Adipose tissue (tissue), 3 donors: ENCODE data around the gene SH3RF3. TPM values are rescaled to one million over a fixed set of nuclear protein-coding genes. Genes with fewer than 3 reads are reported as not detected.

ENCODE experiments used
- H3K27ac ChIP-seq: one replicate; pipeline ENCODE4 v1.5.1; 2013; ENCODE audit warnings: low read depth, low read length
- WGBS, 3 donors: extraction: QIAGEN DNeasy Blood & Tissue Kit; methylation state at CpG; one replicate each; pipeline ENCODE4 v1.1.7; 2013; 5-methylcytosine and 5-hydroxymethylcytosine counted together
- polyA plus RNA-seq, 3 donors: library from polyadenylated mRNA; stranded (reverse); fragments of 200-250 nt; gene quantifications; one replicate each; pipeline ENCODE4 v1.2.3, GENCODE V29; 2013
- donor health status: healthy with polysubstance abuse.
- donor health status: Bipolar disorder and iron deficiency.
- donor health status: healthy.

The SH3RF3 gene
- polyA plus RNA-seq, 3 donors: 1.2 to 6.5 (median 5.4) TPM

- 76 to 91% (median 90%) methylated on average over 3 of the region's 3 CpGs for WGBS, 3 donors
- H3K27ac ChIP-seq: no peak overlapping the region
Observed at GRCh38 chr2:109133746-109134145, 4.7 kb downstream of the SH3RF3 start.

- 77 to 85% (median 83%) methylated on average over 8 of the region's 8 CpGs for WGBS, 3 donors
Observed at GRCh38 chr2:109134741-109135358, 5.8 kb downstream of the SH3RF3 start.

GRCh38 chr2:109135359-109136197 lies 6.6 kb downstream of the SH3RF3 start:
- 62 to 64% (median 64%) methylated on average over 17 of the region's 17 CpGs for WGBS, 3 donors

More at GRCh38 chr2:109134741-109135358, 5.8 kb downstream of the SH3RF3 start:
- H3K27ac ChIP-seq: no peak overlapping the region

DNA sequence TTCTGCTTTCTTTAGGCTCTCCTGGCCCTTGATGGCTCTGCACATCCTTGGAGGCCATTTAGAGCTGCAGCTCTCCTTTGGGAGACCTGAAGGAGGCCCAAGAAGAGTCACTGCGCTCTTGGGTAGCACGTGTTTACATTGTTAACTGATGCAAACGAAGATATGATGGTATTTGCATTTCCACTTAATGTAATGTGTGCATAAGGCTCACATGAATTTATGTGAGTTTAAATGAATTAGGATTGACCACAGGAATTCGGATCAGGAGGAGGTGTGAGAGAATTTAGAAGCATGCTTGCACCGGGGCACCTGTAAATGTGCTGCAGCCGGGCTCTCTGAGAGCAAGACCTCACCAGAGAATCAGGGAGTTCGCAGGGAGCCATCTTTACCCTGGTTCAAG lies 7.5 kb downstream of the SH3RF3 start:
- H3K27ac ChIP-seq: no peak overlapping the region
- 57 to 95% (median 83%) methylated on average over 7 of the region's 7 CpGs for WGBS, 3 donors

More at GRCh38 chr2:109135359-109136197, 6.6 kb downstream of the SH3RF3 start:
- no peak overlapping the region for H3K27ac ChIP-seq

- WGBS, 3 donors: 72 to 91% (median 79%) methylated on average over 6 of the region's 6 CpGs
- no peak overlapping the region for H3K27ac ChIP-seq
Observed at GRCh38 chr2:109137616-109138015, 8.6 kb downstream of the SH3RF3 start.

GRCh38 chr2:109138449-109138848 lies 9.4 kb downstream of the SH3RF3 start:
- 47 to 56% (median 51%) methylated on average over 2 of the region's 2 CpGs for WGBS, 3 donors
- no peak overlapping the region for H3K27ac ChIP-seq

DNA sequence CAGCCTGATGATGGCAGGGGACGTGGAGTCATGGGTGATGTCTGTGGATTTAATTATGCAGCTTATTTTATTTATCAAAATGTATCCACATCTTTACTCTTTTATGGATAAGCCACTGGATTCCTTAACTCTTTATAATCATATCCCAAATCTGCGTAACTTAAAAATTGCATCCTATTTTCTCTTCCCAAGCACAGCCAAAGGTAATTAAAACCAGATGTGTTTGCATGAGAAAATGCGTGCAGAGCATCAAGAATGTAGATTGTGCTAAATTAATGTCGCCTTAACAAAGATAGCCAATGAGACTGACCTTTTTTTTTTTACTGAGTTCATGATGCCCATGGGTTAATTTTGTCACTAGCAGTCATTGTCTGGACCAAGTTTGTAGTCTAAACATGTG lies 10.0 kb downstream of the SH3RF3 start:
- WGBS, 3 donors: 83 to 91% (median 91%) methylated on average over 4 of the region's 4 CpGs
- H3K27ac ChIP-seq: no peak overlapping the region

DNA sequence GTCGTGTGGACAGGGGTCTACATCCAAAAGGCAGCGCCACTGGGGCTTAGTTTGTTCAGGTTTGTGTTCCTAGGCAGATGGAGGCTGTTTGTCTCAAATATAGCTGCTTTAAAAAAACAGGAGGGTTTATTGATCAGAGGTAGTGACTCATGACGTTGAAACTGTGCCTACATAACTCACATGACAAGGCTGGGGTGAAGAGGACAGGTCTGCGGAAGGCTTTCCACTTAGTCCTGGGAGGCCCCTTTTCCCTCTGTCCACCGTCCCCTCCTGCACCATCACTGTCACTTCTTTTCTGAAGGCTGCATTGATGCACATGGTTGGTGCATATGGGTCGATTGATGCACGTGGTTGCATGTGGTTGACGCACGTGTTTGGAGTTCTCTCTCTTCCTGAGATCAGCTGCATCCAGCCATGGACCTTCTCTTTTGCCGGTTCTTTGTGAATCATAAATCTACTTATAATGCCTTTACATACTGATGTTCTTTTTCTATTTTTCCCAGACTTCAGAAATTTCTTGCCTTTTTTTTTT lies 10.9 kb downstream of the SH3RF3 start:
- WGBS, 3 donors: 65 to 95% (median 93%) methylated on average over 10 of the region's 10 CpGs
- no peak overlapping the region for H3K27ac ChIP-seq

GRCh38 chr2:109141006-109141600 lies 12.1 kb downstream of the SH3RF3 start:
- 92 to 96% (median 92%) methylated on average over 12 of the region's 12 CpGs for WGBS, 3 donors
- no peak overlapping the region for H3K27ac ChIP-seq

GRCh38 chr2:109141727-109142283 lies 12.8 kb downstream of the SH3RF3 start:
- no peak overlapping the region for H3K27ac ChIP-seq
- WGBS, 3 donors: 86 to 89% (median 88%) methylated on average over 8 of the region's 8 CpGs

DNA sequence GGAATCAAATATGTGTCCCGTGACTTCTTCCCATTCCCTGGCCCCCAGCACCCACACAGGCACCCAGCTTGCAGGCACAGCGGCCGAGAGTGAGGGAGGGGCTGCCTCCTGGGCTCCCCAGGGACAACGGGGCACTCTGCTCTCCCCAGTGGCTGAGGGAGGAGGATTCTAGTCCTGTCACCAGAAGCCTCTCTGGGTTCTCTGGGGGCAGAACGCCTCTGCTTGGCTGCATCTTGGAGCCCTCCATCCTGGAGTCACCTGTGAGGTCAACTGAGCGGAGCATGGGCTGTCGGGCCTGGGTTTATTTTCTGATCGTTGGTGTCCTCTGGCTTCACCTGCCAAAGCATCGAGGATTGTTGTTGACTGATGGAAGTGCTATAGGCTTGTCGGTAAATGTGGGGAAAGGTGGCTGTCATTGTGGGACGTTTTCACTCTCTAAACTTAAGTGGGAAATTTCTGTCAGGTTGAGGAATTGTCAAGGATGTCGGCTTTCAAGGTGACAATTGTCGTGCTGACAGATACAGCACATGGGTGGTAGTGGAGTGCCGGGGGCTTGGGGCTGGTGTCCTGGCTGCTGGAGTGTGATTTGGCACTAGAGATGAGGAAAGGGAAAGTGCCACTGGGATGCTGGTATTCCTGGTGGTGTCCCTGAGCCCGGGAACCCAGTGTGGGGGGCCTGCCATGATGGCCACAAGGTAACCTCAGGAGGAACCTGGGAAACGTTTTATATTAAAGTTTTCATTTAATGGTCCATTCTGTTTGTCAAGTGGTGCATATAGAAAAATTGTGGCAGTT lies 13.6 kb downstream of the SH3RF3 start:
- WGBS, 3 donors: 76 to 91% (median 90%) methylated on average over 16 of the region's 16 CpGs

DNA sequence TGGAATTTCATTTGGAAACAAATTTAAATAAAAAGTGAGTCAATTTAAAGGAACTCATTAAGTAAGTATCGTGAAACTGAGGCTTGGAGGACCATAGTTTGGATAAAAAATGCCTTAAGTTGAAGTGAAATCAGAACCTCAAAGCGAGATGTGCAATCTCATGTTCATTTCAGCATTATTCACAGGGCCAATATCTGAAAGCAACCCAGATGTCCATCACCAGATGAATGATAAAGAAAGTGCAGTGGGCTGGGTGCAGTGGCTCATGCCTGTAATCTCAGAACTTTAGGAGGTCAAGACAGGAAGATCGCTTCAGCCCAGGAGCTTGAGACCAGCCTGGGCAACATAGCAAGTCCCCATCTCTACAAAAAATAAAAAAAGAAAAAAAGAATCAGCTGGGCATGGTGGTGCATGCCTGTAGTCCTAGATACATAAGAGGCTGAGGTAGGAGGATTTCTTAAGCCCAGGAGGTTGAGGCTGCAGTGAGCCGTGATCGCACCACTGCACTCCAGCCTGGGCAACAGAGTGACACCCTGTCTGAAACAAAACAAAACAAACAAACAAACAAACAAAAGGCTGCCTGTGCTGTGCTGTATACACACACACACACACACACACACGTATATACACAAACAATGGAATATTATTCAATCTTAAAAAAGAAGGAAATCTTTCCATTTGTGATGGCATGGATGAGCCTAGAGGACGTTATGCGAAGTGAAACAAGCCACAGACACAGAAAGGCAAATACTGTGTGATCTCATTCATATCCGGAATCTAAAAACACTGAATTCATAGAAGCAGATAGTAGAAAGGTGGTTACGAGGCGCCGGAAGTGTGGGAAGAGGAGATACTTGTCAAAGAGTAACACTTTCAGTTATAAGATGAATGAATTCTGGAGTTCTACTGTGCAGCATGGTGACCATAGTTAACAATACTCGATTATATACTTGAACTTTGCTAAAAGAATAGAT lies 14.5 kb downstream of the SH3RF3 start:
- WGBS, 3 donors: 91 to 92% (median 92%) methylated on average over 13 of the region's 13 CpGs
- no peak overlapping the region for H3K27ac ChIP-seq

More for the DNA sequence above, 13.6 kb downstream of the SH3RF3 start:
- H3K27ac ChIP-seq: no peak overlapping the region

- no peak overlapping the region for H3K27ac ChIP-seq
Observed at GRCh38 chr2:109144271-109144670, 15.3 kb downstream of the SH3RF3 start.

DNA sequence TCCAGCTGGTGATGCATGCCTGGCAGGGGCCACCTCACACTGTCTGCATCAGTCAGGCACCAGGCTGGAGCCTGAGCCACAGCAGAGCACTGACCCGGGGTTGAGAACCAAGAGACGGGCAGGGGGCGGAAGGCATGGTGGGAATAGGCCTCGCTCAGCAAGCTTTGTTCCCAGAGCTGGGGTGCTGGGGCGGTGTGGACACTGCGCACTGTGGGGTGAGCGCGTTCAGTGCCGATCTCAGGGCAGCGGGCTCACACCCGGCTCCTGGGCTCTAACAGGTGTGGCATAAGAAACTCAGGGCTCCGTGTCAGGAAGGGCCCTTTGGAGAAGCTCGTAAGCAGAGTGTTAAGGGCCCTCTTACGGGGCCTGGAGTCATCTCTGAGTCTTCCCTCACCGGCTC lies 15.7 kb downstream of the SH3RF3 start:
- no peak overlapping the region for H3K27ac ChIP-seq
- 94 to 97% (median 97%) methylated on average over 15 of the region's 15 CpGs for WGBS, 3 donors

More at GRCh38 chr2:109144271-109144670, 15.3 kb downstream of the SH3RF3 start:
- WGBS, 3 donors: 59 to 69% (median 67%) methylated on average over 5 of the region's 5 CpGs

DNA sequence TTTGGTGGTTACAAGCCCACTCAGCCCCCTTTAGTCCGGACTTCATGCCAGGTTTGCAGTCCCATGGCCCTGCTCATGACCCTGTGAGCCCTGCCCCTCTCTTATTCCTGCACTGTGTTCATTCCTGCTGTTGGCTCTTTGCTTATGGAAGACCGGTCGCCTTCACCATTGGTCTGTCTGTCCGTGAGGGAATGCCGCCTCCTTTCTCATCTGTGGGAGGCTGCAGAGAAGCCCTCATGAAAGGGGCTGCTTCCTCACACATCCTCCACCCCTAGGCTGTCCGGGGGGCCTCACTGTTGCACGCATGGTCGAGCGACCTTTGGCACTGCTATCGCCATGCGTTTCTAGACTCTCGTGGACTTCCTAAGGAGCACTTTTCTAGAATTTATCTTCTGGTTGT lies 16.3 kb downstream of the SH3RF3 start:
- no peak overlapping the region for H3K27ac ChIP-seq
- WGBS, 3 donors: 93 to 97% (median 94%) methylated on average over 12 of the region's 12 CpGs

DNA sequence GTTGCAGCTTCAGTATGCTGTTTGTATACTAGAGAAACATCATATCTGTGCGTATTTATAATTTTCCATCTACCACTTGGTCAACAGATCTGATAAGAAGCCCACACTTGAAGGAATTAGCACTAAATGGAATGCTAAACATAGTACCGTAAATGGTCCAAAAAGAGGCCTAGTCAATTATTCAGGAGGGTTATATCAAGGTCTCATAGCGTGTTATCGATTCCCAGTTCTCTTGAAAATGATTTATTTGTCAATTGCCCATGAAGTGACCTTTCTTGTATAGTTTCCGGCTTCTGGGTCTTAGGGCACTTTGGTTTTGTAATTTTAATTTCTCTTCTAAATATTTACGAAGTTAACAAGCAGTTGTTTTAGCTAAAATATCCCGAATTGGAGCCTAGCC lies 18.4 kb downstream of the SH3RF3 start:
- WGBS, 3 donors: 49 to 95% (median 92%) methylated on average over 7 of the region's 7 CpGs
- H3K27ac ChIP-seq: no peak overlapping the region
